HL-60 (cell line): ENCODE data around the gene CMTM5.
"Not testable (repeated sequence)": the region's sequence is repeated elsewhere in the genome, so short reads cannot be mapped to it uniquely, and the experiment has no call there.

Experiments
- CTCF ChIP-seq: IDR thresholded peaks from one replicate; pipeline ENCODE4 v1.5.1; 2011; ENCODE audit warnings: low read length, control low read depth, inconsistent platforms; ENCODE audit not compliant: insufficient read depth
- GABPA ChIP-seq: IDR thresholded peaks from 2 replicates; pipeline ENCODE4 v1.6.1; 2012; ENCODE audit warnings: low read depth
- TF ChIP-seq, protein P1 (sequence below): IDR thresholded peaks from 2 replicates; pipeline ENCODE4 v1.6.1; 2012; ENCODE audit warnings: low read depth; ENCODE audit not compliant: insufficient replicate concordance

GRCh38 chr14:23417269-23417668 lies 40.4 kb downstream of the CMTM5 start:
- not testable (repeated sequence) for TF ChIP-seq GABPA, CTCF
- TF ChIP-seq, protein P1, sequence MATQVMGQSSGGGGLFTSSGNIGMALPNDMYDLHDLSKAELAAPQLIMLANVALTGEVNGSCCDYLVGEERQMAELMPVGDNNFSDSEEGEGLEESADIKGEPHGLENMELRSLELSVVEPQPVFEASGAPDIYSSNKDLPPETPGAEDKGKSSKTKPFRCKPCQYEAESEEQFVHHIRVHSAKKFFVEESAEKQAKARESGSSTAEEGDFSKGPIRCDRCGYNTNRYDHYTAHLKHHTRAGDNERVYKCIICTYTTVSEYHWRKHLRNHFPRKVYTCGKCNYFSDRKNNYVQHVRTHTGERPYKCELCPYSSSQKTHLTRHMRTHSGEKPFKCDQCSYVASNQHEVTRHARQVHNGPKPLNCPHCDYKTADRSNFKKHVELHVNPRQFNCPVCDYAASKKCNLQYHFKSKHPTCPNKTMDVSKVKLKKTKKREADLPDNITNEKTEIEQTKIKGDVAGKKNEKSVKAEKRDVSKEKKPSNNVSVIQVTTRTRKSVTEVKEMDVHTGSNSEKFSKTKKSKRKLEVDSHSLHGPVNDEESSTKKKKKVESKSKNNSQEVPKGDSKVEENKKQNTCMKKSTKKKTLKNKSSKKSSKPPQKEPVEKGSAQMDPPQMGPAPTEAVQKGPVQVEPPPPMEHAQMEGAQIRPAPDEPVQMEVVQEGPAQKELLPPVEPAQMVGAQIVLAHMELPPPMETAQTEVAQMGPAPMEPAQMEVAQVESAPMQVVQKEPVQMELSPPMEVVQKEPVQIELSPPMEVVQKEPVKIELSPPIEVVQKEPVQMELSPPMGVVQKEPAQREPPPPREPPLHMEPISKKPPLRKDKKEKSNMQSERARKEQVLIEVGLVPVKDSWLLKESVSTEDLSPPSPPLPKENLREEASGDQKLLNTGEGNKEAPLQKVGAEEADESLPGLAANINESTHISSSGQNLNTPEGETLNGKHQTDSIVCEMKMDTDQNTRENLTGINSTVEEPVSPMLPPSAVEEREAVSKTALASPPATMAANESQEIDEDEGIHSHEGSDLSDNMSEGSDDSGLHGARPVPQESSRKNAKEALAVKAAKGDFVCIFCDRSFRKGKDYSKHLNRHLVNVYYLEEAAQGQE: not testable (repeated sequence)
